NCI-H128 (cell line): ENCODE results near the gene NR3C1.
A peak's percentile ranks its signal among the peaks of the same experiment; 100 is the strongest.

ENCODE experiments used
- DNase-seq: peaks from one replicate; lab custom pipeline; 2025; ENCODE audit not compliant: unreplicated experiment; lab: John Stamatoyannopoulos, UW

Gene NR3C1

DNA sequence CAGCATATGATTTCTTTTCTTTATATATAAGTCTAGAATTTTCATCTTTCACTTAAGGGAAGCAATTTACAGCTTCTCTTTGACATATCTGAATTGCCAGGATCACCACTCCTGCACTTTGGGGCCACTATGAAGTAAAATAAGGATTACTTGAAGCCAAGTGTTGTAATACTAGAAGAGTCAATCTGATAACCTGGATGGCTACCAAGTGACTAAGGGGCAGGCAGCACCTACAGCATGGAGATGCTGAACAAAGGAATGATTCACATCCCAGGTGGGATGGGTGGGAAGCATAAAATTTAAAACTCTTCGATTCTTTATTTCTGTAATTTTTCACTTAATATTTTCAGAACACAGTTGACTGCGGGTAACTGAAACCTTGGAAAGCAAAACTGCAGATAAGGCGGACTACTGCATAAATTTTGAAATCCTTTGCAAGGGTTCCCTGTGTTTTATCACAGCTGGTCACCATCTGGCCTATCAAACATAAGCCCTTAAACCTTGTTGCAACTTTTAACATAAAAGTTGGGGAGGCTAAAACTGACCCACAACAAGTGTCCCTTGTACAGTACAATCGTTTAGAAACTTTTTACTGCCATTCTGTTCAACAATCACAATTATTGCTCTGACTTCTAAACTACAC, 31.2 kb downstream of the NR3C1 start:
- DNase-seq = no peak

DNA sequence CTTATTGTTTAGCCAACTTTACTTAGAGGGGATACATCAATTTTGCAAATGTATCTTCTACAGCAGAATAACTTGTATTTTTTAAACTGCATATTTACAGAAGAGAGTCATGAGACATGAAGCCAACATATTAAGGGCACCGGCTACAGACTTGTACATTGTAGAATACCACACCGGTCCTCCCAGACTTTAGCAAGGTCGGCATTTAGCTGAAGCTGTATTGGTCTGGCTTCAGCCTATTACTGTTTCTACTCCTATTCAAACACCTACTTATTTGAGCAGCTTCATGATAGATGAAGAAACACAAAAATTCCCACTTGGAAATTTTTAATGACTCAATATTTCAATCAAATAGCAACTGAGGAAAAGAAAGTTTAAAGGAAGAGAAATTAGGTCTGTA, 33.0 kb downstream of the NR3C1 start:
- no peak for DNase-seq

DNA sequence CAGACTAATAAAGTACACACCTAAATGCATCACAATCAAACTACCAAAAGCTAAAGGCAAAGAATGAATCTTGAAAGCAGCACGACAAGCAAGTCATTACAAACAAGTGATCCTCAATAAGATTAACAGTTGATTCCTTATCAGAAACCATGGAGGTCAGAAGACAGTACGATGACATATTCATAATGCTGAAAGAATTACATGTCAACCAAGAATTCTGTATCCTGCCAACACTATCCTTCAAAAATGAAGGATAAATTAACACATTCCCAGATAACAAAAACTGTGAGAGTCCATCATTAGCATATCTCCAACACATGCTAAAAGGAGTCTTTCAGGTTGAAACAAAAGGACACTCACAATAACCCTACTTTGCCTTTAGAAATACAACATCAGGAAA, 39.4 kb downstream of the NR3C1 start:
- DNase-seq = no peak

DNA sequence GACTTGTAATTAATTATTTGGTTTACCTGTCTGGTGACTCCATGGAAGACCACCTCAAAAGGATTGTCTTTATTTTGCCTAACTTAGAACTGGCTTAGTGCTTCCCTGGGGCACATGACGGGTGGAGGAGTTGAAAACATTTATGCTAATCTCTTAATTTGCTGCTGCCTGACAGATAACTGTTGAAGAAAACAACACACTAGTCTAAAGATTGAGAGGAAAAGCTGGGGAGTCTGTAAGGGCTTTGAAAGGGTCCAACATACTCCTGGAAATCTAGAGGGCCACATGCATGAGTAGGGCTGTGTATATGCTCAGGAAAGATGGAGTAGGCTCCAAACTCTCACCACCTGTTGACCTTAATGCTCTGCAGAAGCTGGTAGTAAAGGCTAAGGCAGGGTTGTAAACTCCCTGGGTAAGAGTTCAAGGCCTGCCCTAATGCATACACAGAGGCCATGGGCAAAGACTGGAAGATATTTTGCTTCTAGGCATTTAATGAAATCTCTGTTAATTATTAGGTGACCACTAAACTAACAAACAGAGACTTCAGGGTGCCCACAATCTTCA, 40.7 kb downstream of the NR3C1 start:
- no peak for DNase-seq

DNA sequence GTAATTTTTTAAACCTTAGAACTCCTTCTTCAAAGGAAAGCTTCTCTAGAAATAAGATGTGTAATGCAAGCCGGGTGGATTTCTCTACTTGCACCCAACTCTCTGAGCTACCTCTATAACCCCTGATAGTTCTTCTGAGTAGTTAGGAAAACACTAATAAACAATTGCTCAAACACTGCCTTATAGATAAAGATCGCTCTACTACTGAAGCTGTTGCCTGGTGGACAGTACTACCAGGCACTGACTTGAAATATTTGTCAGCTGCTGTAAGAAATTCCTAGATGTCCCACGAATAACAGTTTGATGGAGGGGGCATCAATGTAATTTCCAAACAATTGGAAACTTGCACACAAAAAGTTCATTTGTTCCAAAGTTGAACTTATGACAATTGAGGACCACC, 42.0 kb downstream of the NR3C1 start:
- no peak for DNase-seq

DNA sequence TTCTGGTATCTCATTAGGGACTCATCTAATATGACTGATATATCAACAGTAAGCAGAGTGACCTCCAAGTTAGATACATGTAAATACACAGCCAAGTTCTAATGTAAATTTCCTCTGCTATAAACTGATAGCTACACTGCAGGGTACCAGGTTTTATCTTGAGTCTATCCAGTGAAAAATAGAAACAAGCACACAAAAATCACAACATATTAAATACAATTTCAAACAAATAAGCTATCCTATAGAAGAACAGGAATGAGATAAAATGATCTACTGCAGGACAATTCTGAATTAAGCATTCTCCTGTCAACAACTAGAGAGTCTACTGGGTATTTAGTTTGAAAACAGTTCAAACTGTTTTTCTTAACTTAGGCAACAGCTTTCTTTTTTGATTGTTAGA, 42.7 kb downstream of the NR3C1 start:
- no peak for DNase-seq

DNA sequence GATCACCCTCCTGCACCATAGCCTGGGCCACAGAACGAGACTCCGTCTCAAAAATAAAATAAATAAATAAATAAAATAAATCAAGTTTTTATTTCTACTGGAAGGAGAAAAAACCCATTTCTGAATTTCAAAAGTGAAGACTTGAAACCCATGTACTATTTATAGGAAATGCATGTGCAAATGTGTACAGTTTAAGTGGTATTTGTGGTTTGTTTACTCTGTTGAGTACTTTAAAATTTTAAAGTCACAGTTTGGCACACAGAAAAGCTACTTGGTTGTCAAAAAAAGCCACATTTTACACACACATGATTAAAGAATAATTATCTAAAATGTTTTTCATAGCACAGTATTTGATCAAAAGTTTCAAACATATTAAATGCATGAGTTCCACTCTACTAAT, 43.6 kb downstream of the NR3C1 start:
- DNase-seq = no peak

DNA sequence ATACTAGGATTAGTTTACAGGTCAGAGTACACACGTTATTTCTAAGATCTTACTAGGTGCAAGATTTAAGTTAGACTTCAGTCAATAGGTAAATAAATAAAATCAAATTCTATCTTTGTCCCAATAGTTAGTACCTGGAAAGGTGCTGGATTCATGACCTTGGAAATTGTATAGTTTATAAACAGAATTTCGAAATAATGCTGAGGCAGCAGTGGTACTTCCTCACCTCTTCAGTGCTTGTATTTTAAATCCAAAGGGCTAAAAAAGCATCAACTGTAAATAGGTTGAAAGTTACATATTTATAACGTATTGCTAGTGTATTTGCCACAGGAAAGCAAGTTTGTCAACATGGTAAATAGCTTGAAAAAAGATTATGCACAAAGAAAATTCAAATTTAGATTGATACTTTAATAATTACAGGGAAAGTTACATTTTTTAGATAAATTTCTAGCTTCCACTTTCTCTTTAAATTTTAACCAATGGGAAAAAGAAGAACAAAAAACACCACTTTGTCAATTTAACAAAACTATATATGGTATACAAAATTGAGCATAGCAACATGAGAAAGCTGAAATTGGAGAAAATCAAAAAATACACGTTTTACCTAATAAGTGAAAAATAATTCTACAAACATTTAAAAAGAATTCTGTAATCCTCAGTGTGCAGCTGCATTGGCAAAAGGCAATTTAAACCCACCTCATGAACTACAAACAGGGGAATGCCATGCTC, 46.5 kb downstream of the NR3C1 start:
- DNase-seq = no peak

DNA sequence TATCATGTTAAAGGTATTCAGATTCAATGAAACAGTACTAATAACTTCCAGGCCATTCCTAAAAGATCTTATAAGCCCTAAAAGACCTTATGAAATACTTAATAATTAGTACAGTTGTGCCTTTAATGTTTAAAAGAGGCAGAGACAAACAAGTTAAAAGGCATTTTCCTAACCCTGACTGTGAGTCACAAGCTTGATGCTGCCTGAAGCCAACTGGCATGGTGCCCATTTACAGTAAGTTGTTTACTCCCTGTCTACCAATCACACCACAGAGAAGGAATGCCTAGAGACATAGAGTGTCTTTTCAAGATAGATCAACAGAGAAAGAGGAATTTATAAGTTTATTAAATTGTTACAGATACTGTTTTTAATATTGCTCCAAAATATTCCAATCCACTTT, 47.8 kb downstream of the NR3C1 start:
- peak; percentile 4 for DNase-seq

DNA sequence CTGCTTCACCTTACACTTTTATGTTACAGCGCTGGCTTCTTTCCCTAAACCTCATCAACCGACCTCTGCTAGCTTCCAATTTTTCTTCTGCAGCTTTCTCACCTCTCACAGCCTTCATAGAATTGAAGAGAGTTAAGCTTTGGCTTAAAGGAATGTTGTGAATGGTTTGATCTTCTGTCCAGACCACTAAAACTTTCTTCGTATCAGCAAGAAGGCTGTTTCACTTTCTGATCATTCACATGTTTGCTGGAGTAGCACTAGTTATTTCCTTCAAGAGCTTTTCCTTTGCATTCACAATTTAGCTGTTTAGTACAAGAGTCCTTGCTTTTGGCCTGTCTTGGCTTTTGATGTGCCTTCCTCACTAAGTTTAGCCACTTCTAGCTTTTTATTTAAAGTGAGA, 49.5 kb downstream of the NR3C1 start:
- no peak for DNase-seq

DNA sequence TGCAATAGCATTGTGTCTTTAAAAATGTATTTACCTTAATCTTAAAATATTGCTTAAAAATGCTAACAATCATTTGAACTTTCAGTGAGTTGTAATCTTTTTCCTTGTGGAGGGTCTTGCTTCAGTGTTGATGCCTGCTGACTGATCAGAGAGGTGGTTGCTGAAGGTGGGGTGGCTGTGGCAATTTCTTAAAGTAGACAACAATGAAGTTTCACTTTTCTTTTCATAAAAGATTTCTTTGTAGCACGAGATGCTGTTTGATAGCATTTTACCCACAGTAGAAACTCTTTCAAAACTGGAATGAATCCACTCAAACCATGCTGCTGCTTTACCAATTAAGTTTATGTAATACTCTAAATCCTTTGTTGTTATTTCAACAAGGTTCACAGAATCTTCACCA, 50.8 kb downstream of the NR3C1 start:
- DNase-seq = no peak

DNA sequence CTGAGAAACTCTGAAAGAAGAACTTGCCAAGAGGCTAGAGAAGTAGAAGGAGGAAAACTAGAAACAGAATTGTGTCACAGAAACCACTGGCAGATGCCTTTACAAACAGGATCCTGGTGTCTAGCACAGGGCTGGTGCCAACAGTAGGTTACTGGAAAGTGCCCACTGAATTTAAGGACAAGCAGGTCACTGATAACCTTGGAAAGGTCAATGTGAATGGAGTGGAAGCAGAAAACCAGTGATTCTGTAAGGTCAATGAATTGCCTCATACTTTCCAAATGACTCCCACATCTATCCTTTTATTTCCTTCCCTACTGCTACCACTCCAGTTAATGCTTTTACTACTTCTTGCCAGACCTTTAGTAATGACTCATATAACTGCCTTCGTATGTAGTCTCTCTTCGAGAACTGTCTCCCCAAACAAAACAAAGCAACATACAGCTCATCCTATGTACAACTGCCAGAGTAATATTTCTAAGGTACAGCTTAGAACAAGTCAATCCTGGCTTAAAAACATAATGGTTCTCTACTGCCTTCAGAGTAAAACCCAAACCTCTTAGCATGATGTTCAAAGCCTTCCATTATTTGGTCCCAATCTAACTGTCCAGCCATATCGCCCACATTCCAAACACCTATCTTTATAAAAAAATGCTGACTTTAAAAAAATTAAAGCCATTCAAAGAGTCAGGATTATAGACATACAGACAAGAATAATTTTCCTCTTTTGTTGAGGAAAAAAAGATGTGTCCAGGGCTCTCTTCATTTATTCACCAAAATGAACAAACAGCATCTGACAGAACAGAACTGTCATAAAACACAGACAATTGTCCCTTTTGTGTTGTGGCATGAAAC, 52.5 kb downstream of the NR3C1 start:
- DNase-seq = no peak

DNA sequence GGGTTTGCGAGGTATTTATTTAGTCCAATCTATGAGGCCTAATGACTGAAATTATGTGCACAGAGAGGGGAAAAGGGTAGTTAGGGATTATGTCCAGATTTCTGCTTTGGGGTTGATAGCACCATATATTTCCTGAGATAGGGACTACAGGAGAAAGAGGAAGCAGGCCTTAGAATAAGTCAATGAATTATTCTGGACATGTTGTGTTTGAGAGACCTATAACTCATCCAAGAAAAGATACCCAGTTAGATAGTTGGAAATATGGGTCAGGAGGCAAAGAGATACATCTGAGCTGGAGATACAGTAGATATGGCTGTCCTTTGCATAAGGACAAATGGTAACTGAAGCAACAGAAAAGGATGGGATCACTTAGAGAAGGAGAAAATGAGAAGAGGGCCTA, 53.1 kb downstream of the NR3C1 start:
- no peak for DNase-seq

DNA sequence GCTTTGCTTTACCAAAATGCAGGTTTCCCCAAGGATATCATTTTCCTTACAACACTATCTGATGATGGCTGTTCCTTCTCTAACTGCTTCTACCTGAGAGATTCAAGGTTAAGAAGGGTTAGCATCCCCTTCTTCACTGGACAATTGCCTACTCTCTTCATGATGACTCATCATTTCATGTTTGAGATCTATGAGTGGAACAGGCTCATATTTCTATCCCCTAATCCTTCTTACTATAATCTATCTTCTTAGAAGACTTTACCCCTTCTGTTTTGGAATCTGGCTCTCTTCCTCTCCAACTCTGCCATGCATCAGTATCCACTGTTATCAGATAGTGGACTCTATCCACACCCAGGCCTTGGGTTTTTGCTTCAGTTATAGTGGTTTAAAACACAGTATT, 54.3 kb downstream of the NR3C1 start:
- DNase-seq = no peak

DNA sequence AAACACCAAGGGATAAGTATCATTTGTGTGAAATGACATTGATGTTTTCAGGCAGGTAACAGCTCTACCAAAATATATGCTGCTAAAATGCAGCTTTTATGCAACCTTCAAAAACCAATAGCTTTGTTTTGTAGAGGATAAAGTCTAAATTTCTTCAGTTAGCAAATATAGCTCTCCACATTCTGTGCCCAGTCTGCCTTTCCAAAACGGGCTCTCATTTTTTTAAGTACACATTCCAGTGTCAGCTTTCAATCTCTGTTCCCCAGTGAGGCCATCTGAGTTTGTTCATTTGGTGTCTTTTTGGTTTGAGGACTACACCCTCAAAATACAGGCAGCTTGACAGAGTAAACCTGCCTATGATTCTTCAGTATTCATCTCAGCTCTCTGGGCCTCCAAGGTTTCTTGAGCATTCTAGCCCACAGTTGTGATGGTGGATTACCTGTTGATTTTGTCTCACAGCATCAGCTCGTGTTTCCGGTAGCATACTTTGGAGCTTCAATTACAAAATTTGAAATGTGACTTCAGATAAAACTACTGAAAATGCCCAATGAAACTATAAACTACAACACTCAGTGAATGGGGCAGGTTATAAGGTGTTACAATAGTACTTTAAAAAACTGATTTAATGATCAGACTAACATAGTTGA, 55.7 kb downstream of the NR3C1 start:
- DNase-seq = no peak

DNA sequence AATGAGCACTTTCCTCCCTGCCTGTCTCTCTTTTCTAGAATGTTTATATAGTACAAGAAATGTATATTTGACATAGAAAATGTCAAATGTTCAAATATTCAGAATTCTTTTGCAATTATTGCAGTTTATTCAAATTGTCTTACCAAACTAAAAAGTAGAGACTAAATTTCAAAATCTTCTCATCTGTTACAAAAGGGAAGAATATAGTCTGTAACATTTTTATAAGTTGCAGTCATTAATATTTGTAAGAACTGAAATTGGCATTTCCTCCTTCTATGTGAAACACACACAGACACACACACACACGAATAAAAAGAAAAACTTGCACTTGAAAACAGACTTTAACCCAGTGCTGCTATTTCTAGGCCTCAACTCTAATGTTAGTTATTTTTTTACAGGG, 56.4 kb downstream of the NR3C1 start:
- no peak for DNase-seq

DNA sequence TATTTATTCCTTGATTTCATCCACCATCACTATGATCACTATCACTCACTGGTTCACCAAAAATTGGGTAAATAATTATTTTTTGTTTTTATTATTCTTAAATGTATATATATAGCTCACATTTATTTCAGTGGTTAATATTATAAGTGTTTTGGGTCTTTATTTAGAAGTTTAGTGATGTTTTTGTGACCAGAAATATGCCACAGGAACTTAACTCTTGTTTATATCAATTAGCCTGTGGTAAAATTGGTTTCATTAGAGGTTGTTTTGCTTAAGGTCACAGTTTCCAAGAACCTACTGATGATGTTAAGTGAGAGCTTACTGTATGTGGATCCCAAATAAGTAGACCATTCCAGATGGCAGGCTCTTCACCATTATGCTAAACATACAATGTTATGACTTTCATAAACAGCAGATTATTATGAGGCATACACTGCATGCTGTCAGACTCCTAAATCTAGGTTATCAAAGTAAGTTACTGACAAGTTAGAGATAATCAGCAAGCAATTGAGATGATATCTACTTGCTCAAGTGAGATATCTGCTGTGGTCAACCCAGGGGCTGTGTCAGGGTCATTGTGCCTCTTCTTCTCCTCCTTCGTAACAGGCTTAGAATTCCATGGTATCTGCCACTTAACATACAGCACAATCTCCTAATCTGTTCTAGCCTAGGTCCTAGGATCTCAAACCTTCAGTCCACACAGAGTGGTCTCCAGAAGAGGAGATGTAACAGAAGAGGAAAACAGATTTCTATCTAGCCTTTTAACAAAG, 57.6 kb downstream of the NR3C1 start:
- DNase-seq = no peak

DNA sequence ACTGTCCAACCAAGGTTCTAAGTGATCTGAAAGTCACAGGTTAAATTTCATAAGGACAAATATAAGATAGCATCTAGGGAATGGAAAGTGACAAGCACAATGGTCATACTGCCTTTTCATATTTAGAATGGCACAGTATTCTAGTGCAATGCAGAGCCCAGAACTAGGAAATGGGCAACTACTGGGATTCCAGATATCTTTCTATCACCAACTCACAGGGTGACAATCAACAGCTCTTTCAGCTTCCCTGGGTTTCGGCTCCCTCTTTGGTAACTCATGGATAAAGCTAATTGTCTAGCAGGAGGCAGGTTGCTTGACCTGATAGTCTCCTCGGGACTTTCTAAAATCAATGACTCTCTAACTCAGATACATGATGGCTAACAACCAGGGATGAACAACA, 60.4 kb downstream of the NR3C1 start:
- no peak for DNase-seq

DNA sequence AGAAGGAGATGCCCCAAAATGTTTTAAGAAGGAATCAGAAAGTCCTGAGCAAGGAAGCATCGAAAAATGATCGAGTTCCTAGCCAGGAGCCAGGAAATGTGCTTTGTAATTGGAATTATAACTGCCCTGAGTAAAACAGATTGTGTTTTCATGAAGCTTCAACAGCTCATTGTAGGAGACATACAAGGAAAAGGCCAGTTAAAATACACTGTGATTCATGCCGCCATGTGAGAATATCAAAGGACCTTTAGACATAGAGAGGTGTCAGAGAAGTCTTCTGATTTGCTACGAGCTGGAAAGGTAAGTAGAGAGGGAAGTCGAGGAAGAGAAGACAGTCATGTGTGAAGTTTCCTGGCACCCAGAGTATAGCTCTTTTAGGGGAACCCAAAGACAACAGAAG, 60.9 kb downstream of the NR3C1 start:
- no peak for DNase-seq

DNA sequence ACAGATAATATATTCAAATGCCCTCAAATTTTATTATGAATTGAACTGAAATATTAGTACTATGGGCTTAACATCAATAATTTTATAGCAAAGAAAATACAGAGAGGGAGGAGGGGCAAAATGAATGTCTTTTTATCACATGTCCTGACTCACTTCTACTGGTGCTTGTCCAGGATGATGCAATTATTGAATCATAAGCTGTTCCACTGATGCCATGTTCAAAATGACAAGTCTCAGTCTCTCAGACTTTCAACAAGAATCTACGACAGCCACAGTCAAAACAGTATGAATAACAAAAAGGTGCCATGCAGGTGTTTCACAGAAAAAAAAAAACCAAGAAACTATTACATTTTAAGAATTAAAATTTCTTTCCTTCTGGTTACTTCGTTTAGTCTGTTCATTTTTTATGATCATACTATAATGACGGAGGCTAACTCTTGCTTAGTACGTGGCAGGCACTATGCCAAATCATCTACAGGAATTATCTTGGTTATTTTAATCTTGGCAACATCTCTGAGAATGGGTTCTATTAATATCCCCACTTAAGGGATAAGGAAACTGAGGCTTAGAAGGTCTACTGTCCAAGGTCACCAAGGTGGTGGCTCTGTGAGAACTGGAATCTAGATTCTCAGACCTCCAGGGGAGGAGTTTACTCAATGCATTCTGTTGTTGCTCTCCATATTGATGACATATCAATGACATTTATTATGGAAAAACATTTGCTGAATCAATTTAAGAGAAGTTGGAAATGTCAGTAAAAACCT, 61.5 kb downstream of the NR3C1 start:
- no peak for DNase-seq
